Astrocyte (in vitro differentiated cells and primary cell): ENCODE measurements around the gene AHNAK2.

Experiments used
- CTCF ChIP-seq: IDR thresholded peaks from 2 replicates; pipeline ENCODE4 v1.5.1; 2011; ENCODE audit warnings: low read depth, mild to moderate bottlenecking, inconsistent platforms, low read length, moderate library complexity; ENCODE audit not compliant: insufficient read depth
- EZH2 ChIP-seq: IDR thresholded peaks from 2 replicates; pipeline ENCODE4 v1.6.1; 2012; ENCODE audit warnings: mild to moderate bottlenecking, low read length, inconsistent platforms; ENCODE audit not compliant: insufficient read depth

GRCh38 chr14:104996032-104996431, 17.9 kb upstream of the AHNAK2 start:
- TF ChIP-seq EZH2 (no peak), CTCF (no peak)
